HG02759 (cell line): ENCODE measurements around the gene TBC1D1.

ENCODE experiments used
- ATAC-seq: cut with Tn5 transposase; IDR thresholded peaks from one replicate; pipeline ENCODE4 v1.9.1; 2021; ENCODE audit warnings: mild to moderate bottlenecking, moderate library complexity; ENCODE audit not compliant: unreplicated experiment

Gene TBC1D1

GRCh38 chr4:37884855-37885487, 5.9 kb upstream of the TBC1D1 start:
- no peak for ATAC-seq

GRCh38 chr4:37885496-37885895, 5.4 kb upstream of the TBC1D1 start:
- ATAC-seq = no peak

- ATAC-seq = peak; percentile 14
These were observed 759 bp upstream of the TBC1D1 start for GRCh38 chr4:37889849-37890800.

GRCh38 chr4:37891260-37892159, 626 bp downstream of the TBC1D1 start:
- peak; percentile 48 for ATAC-seq

GRCh38 chr4:37892641-37893040, 1.8 kb downstream of the TBC1D1 start:
- ATAC-seq = peak; percentile 44

GRCh38 chr4:37893164-37893563, 2.3 kb downstream of the TBC1D1 start:
- ATAC-seq = no peak

- ATAC-seq = no peak
These were observed 4.4 kb downstream of the TBC1D1 start for GRCh38 chr4:37895271-37895670.

GRCh38 chr4:37896206-37896860, 5.4 kb downstream of the TBC1D1 start:
- ATAC-seq = no peak

GRCh38 chr4:37902212-37902611, 11.3 kb downstream of the TBC1D1 start:
- ATAC-seq = no peak

- no peak for ATAC-seq
These were observed 12.1 kb downstream of the TBC1D1 start for GRCh38 chr4:37902738-37903693.

- ATAC-seq = no peak
These were observed 13.0 kb downstream of the TBC1D1 start for GRCh38 chr4:37903901-37904300.

- ATAC-seq = no peak
These were observed 13.9 kb downstream of the TBC1D1 start for GRCh38 chr4:37904824-37905223.

- ATAC-seq = no peak
These were observed 14.8 kb downstream of the TBC1D1 start for GRCh38 chr4:37905533-37906169.

- no peak for ATAC-seq
These were observed 17.8 kb downstream of the TBC1D1 start for GRCh38 chr4:37908488-37909331.

- no peak for ATAC-seq
These were observed 18.6 kb downstream of the TBC1D1 start for GRCh38 chr4:37909332-37910090.

GRCh38 chr4:37910091-37910486, 19.2 kb downstream of the TBC1D1 start:
- no peak for ATAC-seq

GRCh38 chr4:37914539-37914938, 23.7 kb downstream of the TBC1D1 start:
- ATAC-seq = no peak
